DND-41 (cell line): ENCODE measurements around the gene ACAP1.
A peak's percentile ranks its signal among the peaks of the same experiment; 100 is the strongest.

ENCODE experiments used
- ATAC-seq: fragments of 200-7000 bp; cut with Tn5 transposase; 3 replicates; pipeline ENCODE4 v1.9.1; 2021; ENCODE audit warnings: low read depth; ENCODE audit not compliant: insufficient read depth
- DNase-seq: peaks from one replicate; pipeline ENCODE4 v3.0.0-alpha.2; 2020
- H2AFZ ChIP-seq: 2 replicates; pipeline ENCODE4 v1.6.0; 2012; ENCODE audit warnings: low read depth, low read length
- H3K27ac ChIP-seq: 2 replicates; pipeline ENCODE4 v1.5.1; 2012; ENCODE audit warnings: low read length, inconsistent platforms
- H3K27me3 ChIP-seq: fragments of 200-600 bp; sonication (generic); 2 replicates; pipeline ENCODE4 v1.6.0; 2012; ENCODE audit warnings: low read length, mild to moderate bottlenecking, inconsistent platforms; ENCODE audit not compliant: insufficient read depth, poor library complexity
- H3K36me3 ChIP-seq: 2 replicates; pipeline ENCODE4 v1.5.1; 2012; ENCODE audit warnings: low read length, inconsistent platforms; ENCODE audit not compliant: insufficient read depth
- H3K4me1 ChIP-seq: 2 replicates; pipeline ENCODE4 v1.5.1; 2012; ENCODE audit warnings: mild to moderate bottlenecking, low read length; ENCODE audit not compliant: insufficient read depth
- H3K4me2 ChIP-seq: 2 replicates; pipeline ENCODE4 v1.6.0; 2012; ENCODE audit warnings: mild to moderate bottlenecking, moderate library complexity, low read length, inconsistent platforms; ENCODE audit not compliant: insufficient read depth
- H3K4me3 ChIP-seq, 2 experiments: fragments of 200-600 bp in 1 of 2; shearing (Covaris generic) in 1 of 2; 2 replicates each; pipeline ENCODE4 v1.5.1; 2012 to 2016; ENCODE audit warnings: inconsistent platforms in 2 of 2, low read length in 2 of 2, mild to moderate bottlenecking in 2 of 2, low read depth in 1 of 2, moderate library complexity in 1 of 2
- H3K79me2 ChIP-seq: 2 replicates; pipeline ENCODE4 v1.6.0; 2012; ENCODE audit warnings: low read length, inconsistent platforms; ENCODE audit not compliant: insufficient read depth
- H3K9ac ChIP-seq: 2 replicates; pipeline ENCODE4 v1.6.0; 2012; ENCODE audit warnings: low read depth, mild to moderate bottlenecking, inconsistent platforms, low read length, moderate library complexity
- H3K9me3 ChIP-seq: 2 replicates; pipeline ENCODE4 v1.5.1; 2012; ENCODE audit warnings: low read length, moderate library complexity, mild to moderate bottlenecking, inconsistent platforms; ENCODE audit not compliant: insufficient read depth, severe bottlenecking
- H4K20me1 ChIP-seq: 2 replicates; pipeline ENCODE4 v1.6.0; 2012; ENCODE audit warnings: low read length; ENCODE audit not compliant: insufficient read depth
- CTCF ChIP-seq: IDR thresholded peaks from 2 replicates; pipeline ENCODE4 v1.5.1; 2012; ENCODE audit warnings: borderline replicate concordance, low read length, moderate library complexity, mild to moderate bottlenecking; ENCODE audit not compliant: poor library complexity, severe bottlenecking; ENCODE audit errors: extremely low read depth
- EZH2 ChIP-seq: IDR thresholded peaks from 3 replicates; pipeline ENCODE4 v1.6.1; 2012; ENCODE audit warnings: borderline replicate concordance, low read depth, mild to moderate bottlenecking, moderate library complexity, low read length, inconsistent platforms; ENCODE audit not compliant: severe bottlenecking

ACAP1 gene

DNA sequence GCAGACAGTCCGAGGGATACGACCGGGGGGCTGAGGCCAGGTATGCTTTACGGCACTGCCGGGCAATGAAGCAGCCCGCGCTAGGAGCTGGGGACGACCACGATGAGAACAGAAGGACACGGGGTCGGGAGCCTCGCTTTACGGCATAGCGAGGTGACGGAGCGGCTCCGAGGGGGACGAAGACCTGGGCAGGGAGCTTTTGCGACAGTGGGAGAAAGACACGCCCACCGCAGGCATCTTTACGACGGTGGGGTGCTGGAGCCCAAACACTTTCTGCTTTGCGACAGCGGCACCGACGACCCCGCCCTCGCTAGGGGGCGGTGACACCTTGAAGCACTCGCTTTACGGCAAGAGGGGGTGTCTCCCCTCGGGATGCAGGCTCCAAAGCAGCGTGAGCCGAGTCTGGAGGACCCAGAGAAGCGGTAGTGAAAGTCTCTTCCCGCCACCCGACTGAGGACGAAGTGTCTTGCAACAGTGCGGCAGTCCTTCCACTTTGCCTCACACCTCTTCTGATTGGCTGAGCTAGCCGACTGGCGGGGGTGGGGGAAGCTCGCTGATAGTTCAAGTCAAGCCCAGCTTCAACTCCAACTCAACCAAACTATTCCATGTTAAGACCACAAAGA is 6.8 kb upstream of the ACAP1 start:
- Histone ChIP-seq H3K4me2 (peak overlapping the region; percentile 80), H3K4me1 (peaks cover 35% of the 10 kb centered on the region)
- TF ChIP-seq EZH2 (no peak), CTCF (no peak)

DNA sequence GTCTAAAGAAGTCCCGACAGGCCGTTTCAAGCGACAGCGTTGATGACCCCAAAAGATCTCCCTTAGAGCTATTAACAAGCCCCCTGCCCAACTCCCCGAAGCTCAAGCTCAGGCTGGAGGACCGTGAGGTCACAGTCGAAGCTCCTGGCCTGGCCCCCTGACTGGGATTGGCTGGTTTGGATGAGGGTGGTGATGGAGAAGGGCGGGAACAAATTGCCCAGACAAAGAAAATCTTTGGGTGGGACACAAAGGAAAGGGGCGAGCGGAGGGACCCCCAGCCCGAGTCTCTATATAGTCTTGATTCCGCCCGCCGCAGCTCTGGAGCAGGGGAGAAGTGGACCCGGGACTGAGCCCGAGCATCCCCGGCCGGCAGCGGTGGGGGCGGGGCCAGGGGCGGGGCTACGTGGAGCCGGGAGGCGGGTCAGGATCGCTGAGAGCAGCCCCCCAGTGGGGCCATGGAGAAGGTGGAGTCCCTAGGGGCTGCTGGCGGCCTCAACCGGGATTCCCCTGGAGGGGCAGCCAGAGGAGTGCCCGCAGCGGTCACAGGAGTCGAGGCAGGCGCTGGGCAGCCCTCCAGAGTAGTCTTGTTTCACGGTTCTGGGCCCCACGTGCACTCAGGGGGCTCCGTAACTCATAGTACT is 6.2 kb upstream of the ACAP1 start:
- no peaks in the 10 kb centered on the region for H3K9me3 ChIP-seq
- H3K79me2 ChIP-seq, result peaks cover 36% of the 10 kb centered on the region
- peak overlapping the region; percentile 80 for H3K4me2 ChIP-seq
- peak overlapping the region; percentile 96 for H3K27ac ChIP-seq
- DNase-seq (peak; percentile 86), ATAC-seq (peak; percentile 79)
- H2AFZ ChIP-seq, result peak overlapping the region; percentile 80
- H4K20me1 ChIP-seq, result no peaks in the 10 kb centered on the region
- TF ChIP-seq EZH2 (no peak), CTCF (no peak)
- peaks cover 41% of the 10 kb centered on the region for H3K4me1 ChIP-seq
- no peaks in the 10 kb centered on the region for H3K27me3 ChIP-seq
- peak overlapping the region; percentile 30 to 73 for H3K4me3 ChIP-seq
- peaks cover 25% of the 10 kb centered on the region for H3K36me3 ChIP-seq
- peak overlapping the region; percentile 68 for H3K9ac ChIP-seq

More for the DNA sequence above, 6.8 kb upstream of the ACAP1 start:
- DNase-seq (peak; percentile 99), ATAC-seq (peak; percentile 72)
- Histone ChIP-seq H4K20me1 (no peaks in the 10 kb centered on the region), H2AFZ (peak overlapping the region; percentile 80), H3K27ac (peak overlapping the region; percentile 96), H3K4me3 (peak overlapping the region; percentile 30 to 73), H3K9me3 (no peaks in the 10 kb centered on the region), H3K79me2 (peaks cover 35% of the 10 kb centered on the region), H3K27me3 (no peaks in the 10 kb centered on the region), H3K36me3 (peaks cover 31% of the 10 kb centered on the region), H3K9ac (peak overlapping the region; percentile 68)

- Histone ChIP-seq H3K36me3 (peaks cover 20% of the 10 kb centered on the region), H4K20me1 (no peaks in the 10 kb centered on the region), H3K79me2 (peaks cover 41% of the 10 kb centered on the region), H3K4me1 (peaks cover 46% of the 10 kb centered on the region), H3K9ac (peak overlapping the region; percentile 68), H3K27me3 (no peaks in the 10 kb centered on the region), H3K9me3 (no peaks in the 10 kb centered on the region), H2AFZ (peak overlapping the region; percentile 80), H3K27ac (peak overlapping the region; percentile 96), H3K4me3 (peak overlapping the region; percentile 30 to 73; a peak in 3 of 4 replicates), H3K4me2 (peak overlapping the region; percentile 80)
- TF ChIP-seq EZH2 (no peak), CTCF (no peak)
- ATAC-seq (no peak), DNase-seq (no peak)
Measured at GRCh38 chr17:7330638-7331015, 5.7 kb upstream of the ACAP1 start.
